Spinal cord (tissue), 10 donors: ENCODE measurements around the gene IFI44. TPM values are rescaled to one million over a fixed set of nuclear protein-coding genes. Genes with fewer than 3 reads are reported as not detected.

ENCODE experiments used
- DNase-seq, 6 donors: peaks; one replicate each; pipeline versions ENCODE4 v3.0.0 to v3.0.0-alpha.2; 2013 to 2015; ENCODE audit warnings: low spot score in 6 of 6, low read depth in 4 of 6
- H3K27ac ChIP-seq: one replicate; pipeline ENCODE4 v1.5.1; 2013; ENCODE audit warnings: low read depth, low read length, control low read depth
- H3K27me3 ChIP-seq: one replicate; pipeline ENCODE4 v1.6.1; 2013; ENCODE audit warnings: low read length; ENCODE audit not compliant: control insufficient read depth, insufficient read depth
- H3K36me3 ChIP-seq: one replicate; pipeline ENCODE4 v1.6.1; 2013; ENCODE audit warnings: low read length; ENCODE audit not compliant: control insufficient read depth, insufficient read depth
- H3K4me1 ChIP-seq: one replicate; pipeline ENCODE4 v1.6.1; 2013; ENCODE audit warnings: low read length; ENCODE audit not compliant: control insufficient read depth, insufficient read depth
- H3K4me3 ChIP-seq: one replicate; pipeline ENCODE4 v1.5.1; 2013; ENCODE audit warnings: low read depth, low read length, control low read depth
- H3K9me3 ChIP-seq: one replicate; pipeline ENCODE4 v1.6.1; 2013; ENCODE audit warnings: low read length; ENCODE audit not compliant: control insufficient read depth, insufficient read depth
- WGBS: methylation state at CpG from one replicate; pipeline ENCODE4 v1.1.5; 2013; ENCODE audit warnings: missing lambda C conversion rate; ENCODE audit not compliant: insufficient coverage; 5-methylcytosine and 5-hydroxymethylcytosine counted together
- polyA plus RNA-seq, 2 donors: library from polyadenylated mRNA; unstranded; fragments of 120-200 nt; gene quantifications; one replicate each; pipeline ENCODE4 v1.2.1, GENCODE V29; 2013; ENCODE audit not compliant: insufficient read length in 2 of 2
- total RNA-seq, 2 donors: library from RNA; depleted of rRNA in 1 of 2; stranded (reverse); fragments of 120-200 nt in 1 of 2; fragments of >200 nt in 1 of 2; gene quantifications; one replicate each; pipeline versions ENCODE4 v1.2.3 to v1.2.4, GENCODE V29; 2013 to 2014
- donor health status: healthy.

The IFI44 gene
- total and polyA plus RNA-seq, 4 donors: 33.6 to 40.2 (median 38.6) TPM

GRCh38 chr1:78619446-78619802 is 30.2 kb upstream of the IFI44 start:
- H3K4me1 ChIP-seq: peaks cover 9% of the 10 kb centered on the region
- H3K4me3 ChIP-seq: peak overlapping the region; percentile 39
- DNase-seq: peak in 1 of 6 donors; percentile 36
- H3K27ac ChIP-seq: peak overlapping the region; percentile 84
- no peaks in the 10 kb centered on the region for H3K27me3 ChIP-seq
- no peaks in the 10 kb centered on the region for H3K9me3 ChIP-seq
- no peaks in the 10 kb centered on the region for H3K36me3 ChIP-seq
- WGBS: 60% methylated on average over 4 of the region's 4 CpGs

DNA sequence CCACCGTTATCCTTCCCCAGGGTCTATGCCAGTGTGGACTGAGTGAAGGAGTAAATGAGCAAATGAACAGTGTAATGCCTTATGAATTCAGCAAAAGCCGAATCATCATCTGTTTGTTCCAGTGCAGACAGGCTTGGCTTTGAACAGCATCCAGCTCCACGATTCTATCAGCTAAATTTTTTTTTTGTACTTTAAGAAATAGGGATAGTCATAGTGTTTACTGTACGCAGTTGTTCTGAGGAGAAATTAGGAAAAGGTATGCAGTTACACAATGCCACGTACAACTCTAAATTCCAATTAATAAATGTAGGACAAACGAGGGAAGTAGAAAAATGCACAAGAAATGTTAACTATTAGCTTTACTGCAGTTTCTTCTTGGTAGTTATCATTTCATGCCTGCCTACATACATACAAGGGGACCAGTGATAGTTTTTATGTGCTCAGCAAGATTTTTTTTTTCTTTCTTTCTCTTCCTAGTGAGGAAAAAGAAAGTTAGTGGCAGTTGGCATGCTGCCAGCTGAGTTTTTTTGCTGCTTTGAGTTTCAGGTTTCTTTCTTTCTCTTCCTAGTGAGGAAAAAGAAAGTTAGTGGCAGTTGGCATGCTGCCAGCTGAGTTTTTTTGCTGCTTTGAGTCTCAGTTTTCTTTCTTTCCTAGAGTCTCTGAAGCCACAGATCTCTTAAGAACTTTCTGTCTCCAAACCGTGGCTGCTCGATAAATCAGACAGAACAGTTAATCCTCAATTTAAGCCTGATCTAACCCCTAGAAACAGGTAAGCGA is 29.6 kb upstream of the IFI44 start, which contains the start of gene IFI44L:
Gene IFI44L, plus strand, starts transcription at position 646 of the 777 bp plus-strand sequence. CDS start 7,468 bp downstream, outside the sequence.
- Histone ChIP-seq H3K4me1 (peaks cover 9% of the 10 kb centered on the region), H3K36me3 (no peaks in the 10 kb centered on the region), H3K9me3 (no peaks in the 10 kb centered on the region), H3K4me3 (peak within 1 kb of the TSS; percentile 39), H3K27me3 (no peaks in the 10 kb centered on the region), H3K27ac (peak within 1 kb of the TSS; percentile 84)
- 0% methylated on average over 1 of the region's 9 CpGs for WGBS
- peak in 4 of 6 donors; percentile 20 to 70 (median 55) for DNase-seq

GRCh38 chr1:78620666-78621065 is 29.0 kb upstream of the IFI44 start:
- Histone ChIP-seq H3K36me3 (no peaks in the 10 kb centered on the region), H3K9me3 (no peaks in the 10 kb centered on the region), H3K4me1 (peaks cover 9% of the 10 kb centered on the region), H3K4me3 (peak overlapping the region; percentile 39), H3K27ac (peak overlapping the region; percentile 84), H3K27me3 (no peaks in the 10 kb centered on the region)
- WGBS: no CpG with 5 or more reads among the region's 1 CpG
- peak in 1 of 6 donors; percentile 3 for DNase-seq

- Histone ChIP-seq H3K36me3 (no peaks in the 10 kb centered on the region), H3K9me3 (no peaks in the 10 kb centered on the region), H3K4me3 (no peak overlapping the region), H3K27me3 (no peaks in the 10 kb centered on the region), H3K4me1 (peaks cover 9% of the 10 kb centered on the region), H3K27ac (no peak overlapping the region)
- WGBS: 100% methylated on average over 1 of the region's 4 CpGs
- DNase-seq: no peak
Measured at GRCh38 chr1:78622548-78622947, 27.1 kb upstream of the IFI44 start.

GRCh38 chr1:78624035-78624434 is 25.6 kb upstream of the IFI44 start:
- H3K27me3 ChIP-seq: no peaks in the 10 kb centered on the region
- H3K4me1 ChIP-seq: peaks cover 5% of the 10 kb centered on the region
- DNase-seq: no peak
- no peaks in the 10 kb centered on the region for H3K36me3 ChIP-seq
- 100% methylated on average over 3 of the region's 7 CpGs for WGBS
- no peak overlapping the region for H3K27ac ChIP-seq
- no peak overlapping the region for H3K4me3 ChIP-seq
- H3K9me3 ChIP-seq: no peaks in the 10 kb centered on the region

- no peak for DNase-seq
- Histone ChIP-seq H3K4me1 (no peaks in the 10 kb centered on the region), H3K4me3 (no peak overlapping the region), H3K9me3 (no peaks in the 10 kb centered on the region), H3K27ac (no peak overlapping the region), H3K27me3 (no peaks in the 10 kb centered on the region), H3K36me3 (no peaks in the 10 kb centered on the region)
- WGBS: no CpG with 5 or more reads among the region's 1 CpG
Measured at GRCh38 chr1:78627321-78627720, 22.3 kb upstream of the IFI44 start.

GRCh38 chr1:78630600-78630999 is 19.0 kb upstream of the IFI44 start:
- Histone ChIP-seq H3K9me3 (no peaks in the 10 kb centered on the region), H3K27ac (no peak overlapping the region), H3K4me3 (no peak overlapping the region), H3K36me3 (no peaks in the 10 kb centered on the region), H3K27me3 (no peaks in the 10 kb centered on the region), H3K4me1 (no peaks in the 10 kb centered on the region)
- no peak for DNase-seq
- WGBS: no CpG with 5 or more reads among the region's 2 CpGs

- DNase-seq: no peak
- no peaks in the 10 kb centered on the region for H3K9me3 ChIP-seq
- no peak overlapping the region for H3K4me3 ChIP-seq
- no peaks in the 10 kb centered on the region for H3K27me3 ChIP-seq
- no peak overlapping the region for H3K27ac ChIP-seq
- no peaks in the 10 kb centered on the region for H3K36me3 ChIP-seq
- H3K4me1 ChIP-seq: no peaks in the 10 kb centered on the region
- 95% methylated on average over 4 of the region's 4 CpGs for WGBS
Measured at GRCh38 chr1:78633209-78633608, 16.4 kb upstream of the IFI44 start.

- H3K9me3 ChIP-seq: no peaks in the 10 kb centered on the region
- H3K27ac ChIP-seq: no peak overlapping the region
- no peak for DNase-seq
- no peaks in the 10 kb centered on the region for H3K4me1 ChIP-seq
- WGBS: no CpG with 5 or more reads among the region's 1 CpG
- no peaks in the 10 kb centered on the region for H3K27me3 ChIP-seq
- H3K4me3 ChIP-seq: no peak overlapping the region
- no peaks in the 10 kb centered on the region for H3K36me3 ChIP-seq
Measured at GRCh38 chr1:78640462-78640861, 9.2 kb upstream of the IFI44 start.

DNA sequence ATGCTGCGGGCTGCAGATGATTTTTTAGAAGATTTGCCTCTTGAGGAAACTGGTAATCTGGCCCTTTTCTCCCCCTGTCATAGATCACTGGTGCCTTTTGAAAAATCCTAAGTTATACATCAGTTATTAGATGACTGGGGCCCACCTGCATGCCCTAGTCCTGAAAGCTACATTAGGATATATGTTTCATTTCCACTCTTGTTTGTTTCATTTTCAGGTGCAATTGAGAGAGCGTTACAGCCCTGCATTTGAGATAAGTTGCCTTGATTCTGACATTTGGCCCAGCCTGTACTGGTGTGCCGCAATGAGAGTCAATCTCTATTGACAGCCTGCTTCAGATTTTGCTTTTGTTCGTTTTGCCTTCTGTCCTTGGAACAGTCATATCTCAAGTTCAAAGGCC is 8.1 kb upstream of the IFI44 start:
- WGBS: 92% methylated on average over 3 of the region's 4 CpGs
- Histone ChIP-seq H3K27me3 (no peaks in the 10 kb centered on the region), H3K4me1 (no peaks in the 10 kb centered on the region), H3K4me3 (no peak overlapping the region), H3K9me3 (no peaks in the 10 kb centered on the region), H3K27ac (no peak overlapping the region), H3K36me3 (no peaks in the 10 kb centered on the region)
- no peak for DNase-seq
